Glutamatergic neuron (in vitro differentiated cells): ENCODE measurements around the gene TSSC4. TPM values are rescaled to one million over a fixed set of nuclear protein-coding genes. Genes with fewer than 3 reads are reported as not detected.
"Not testable (repeated sequence)": the region's sequence is repeated elsewhere in the genome, so short reads cannot be mapped to it uniquely, and the experiment has no call there.

Experiments used
- DNase-seq: peaks from one replicate; pipeline ENCODE4 v3.0.0; 2022
- H3K27ac Mint-ChIP-seq: one replicate; pipeline ENCODE4 v1.8.0; 2020; ENCODE audit warnings: mild to moderate bottlenecking, mixed read lengths, inconsistent platforms; ENCODE audit not compliant: unreplicated experiment
- H3K27me3 Mint-ChIP-seq: one replicate; pipeline ENCODE4 v1.8.0; 2020; ENCODE audit warnings: mild to moderate bottlenecking, moderate library complexity, mixed read lengths, inconsistent platforms; ENCODE audit not compliant: unreplicated experiment
- H3K36me3 Mint-ChIP-seq: one replicate; pipeline ENCODE4 v1.8.0; 2020; ENCODE audit warnings: mild to moderate bottlenecking, mixed read lengths, inconsistent platforms; ENCODE audit not compliant: unreplicated experiment
- H3K4me1 Mint-ChIP-seq: one replicate; pipeline ENCODE4 v1.8.0; 2020; ENCODE audit warnings: mild to moderate bottlenecking, low read depth, mixed read lengths, inconsistent platforms; ENCODE audit not compliant: unreplicated experiment
- H3K4me3 Mint-ChIP-seq: one replicate; pipeline ENCODE4 v1.8.0; 2020; ENCODE audit warnings: mild to moderate bottlenecking, mixed read lengths, inconsistent platforms; ENCODE audit not compliant: unreplicated experiment
- H3K9me3 Mint-ChIP-seq: one replicate; pipeline ENCODE4 v1.8.0; 2020; ENCODE audit warnings: mild to moderate bottlenecking, moderate library complexity, mixed read lengths, inconsistent platforms; ENCODE audit not compliant: unreplicated experiment
- total RNA-seq: library from RNA; stranded (reverse); fragmentation: NEBNext Ultra II Directional; extraction: Animal tissue kit (Norgen Biotek cat#: 25700); gene quantifications from one replicate; pipeline ENCODE4 v1.2.1, GENCODE V29; 2021; ENCODE audit not compliant: unreplicated experiment
- TF ChIP-seq, protein P1 (sequence below): fragments of 200-600 bp; sonication (generic); IDR thresholded peaks from one replicate; pipeline ENCODE4 v1.5.0; 2021; ENCODE audit not compliant: partially characterized antibody, unreplicated experiment

Gene TSSC4
- total RNA-seq, 1 donor from 2014 or later, result 49.7 TPM

DNA sequence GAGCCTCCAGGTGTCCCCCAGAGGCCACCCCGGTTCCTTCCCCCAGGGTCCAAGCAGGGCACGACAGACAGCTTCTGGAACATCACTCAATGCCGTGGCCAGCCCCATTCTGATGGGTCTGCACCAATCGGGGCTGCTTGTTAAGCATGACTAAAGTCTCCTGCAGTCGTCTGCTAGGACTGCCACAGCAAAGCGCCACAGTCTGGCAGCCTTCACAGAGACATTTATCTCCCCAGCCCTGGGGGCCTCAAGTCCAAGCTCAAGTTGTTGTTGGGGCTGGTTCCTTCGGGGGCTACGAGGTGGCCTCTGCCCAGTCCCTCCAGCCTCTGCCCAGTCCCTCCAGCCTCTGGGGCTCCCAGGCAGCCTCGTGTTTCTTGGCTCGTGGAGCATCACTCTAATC lies 37.4 kb upstream of the TSSC4 start:
- Mint-ChIP-seq H3K4me3 (no peak overlapping the region), H3K9me3 (peaks cover 5% of the 10 kb centered on the region), H3K36me3 (no peaks in the 10 kb centered on the region), H3K4me1 (peaks cover 3% of the 10 kb centered on the region), H3K27ac (no peak overlapping the region), H3K27me3 (peaks cover 11% of the 10 kb centered on the region)
- DNase-seq, result no peak
- TF ChIP-seq, protein P1, sequence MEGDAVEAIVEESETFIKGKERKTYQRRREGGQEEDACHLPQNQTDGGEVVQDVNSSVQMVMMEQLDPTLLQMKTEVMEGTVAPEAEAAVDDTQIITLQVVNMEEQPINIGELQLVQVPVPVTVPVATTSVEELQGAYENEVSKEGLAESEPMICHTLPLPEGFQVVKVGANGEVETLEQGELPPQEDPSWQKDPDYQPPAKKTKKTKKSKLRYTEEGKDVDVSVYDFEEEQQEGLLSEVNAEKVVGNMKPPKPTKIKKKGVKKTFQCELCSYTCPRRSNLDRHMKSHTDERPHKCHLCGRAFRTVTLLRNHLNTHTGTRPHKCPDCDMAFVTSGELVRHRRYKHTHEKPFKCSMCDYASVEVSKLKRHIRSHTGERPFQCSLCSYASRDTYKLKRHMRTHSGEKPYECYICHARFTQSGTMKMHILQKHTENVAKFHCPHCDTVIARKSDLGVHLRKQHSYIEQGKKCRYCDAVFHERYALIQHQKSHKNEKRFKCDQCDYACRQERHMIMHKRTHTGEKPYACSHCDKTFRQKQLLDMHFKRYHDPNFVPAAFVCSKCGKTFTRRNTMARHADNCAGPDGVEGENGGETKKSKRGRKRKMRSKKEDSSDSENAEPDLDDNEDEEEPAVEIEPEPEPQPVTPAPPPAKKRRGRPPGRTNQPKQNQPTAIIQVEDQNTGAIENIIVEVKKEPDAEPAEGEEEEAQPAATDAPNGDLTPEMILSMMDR, result no peak

DNA sequence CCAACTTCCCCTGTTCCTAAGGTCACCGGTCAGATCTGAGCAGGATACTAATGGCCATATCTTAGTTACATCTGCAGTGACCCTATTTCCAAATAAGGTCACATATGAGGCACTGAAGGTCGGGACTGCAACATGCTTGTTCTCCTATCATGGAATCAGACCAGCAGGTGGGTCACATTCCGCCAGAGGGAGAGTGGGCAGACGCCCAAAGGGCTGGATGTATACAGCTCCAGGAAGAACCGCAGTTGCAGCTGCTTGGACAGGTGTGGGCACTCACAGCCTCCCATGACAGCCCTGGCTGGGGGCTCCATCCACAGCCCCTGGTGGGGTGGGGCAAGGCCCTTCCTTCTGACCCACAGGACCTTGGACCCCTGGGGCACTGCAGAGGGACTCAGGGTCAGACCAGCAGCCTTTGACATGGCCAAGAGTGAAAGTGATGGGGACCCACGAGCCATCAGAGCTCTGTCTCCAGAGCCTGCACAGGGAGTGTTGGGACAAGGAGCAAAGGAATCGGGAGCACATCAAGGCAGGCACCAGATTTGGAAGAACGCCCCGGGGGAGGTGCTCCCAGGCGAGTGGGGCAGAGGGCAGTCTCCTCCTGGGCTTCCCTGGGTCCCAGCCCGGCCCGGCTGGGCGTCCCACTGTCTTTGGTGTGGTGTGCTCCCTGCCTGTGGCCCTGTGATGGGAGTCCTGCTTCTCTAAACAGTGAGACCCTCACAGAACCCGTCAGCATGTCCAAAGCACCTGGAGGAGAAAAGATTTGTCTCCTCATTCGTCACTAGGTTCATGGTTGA lies 36.8 kb upstream of the TSSC4 start:
- Mint-ChIP-seq H3K4me1 (peaks cover 3% of the 10 kb centered on the region), H3K4me3 (no peak overlapping the region), H3K27me3 (peaks cover 11% of the 10 kb centered on the region), H3K36me3 (no peaks in the 10 kb centered on the region), H3K27ac (no peak overlapping the region), H3K9me3 (peaks cover 2% of the 10 kb centered on the region)
- DNase-seq, result no peak
- TF ChIP-seq, protein P1, result no peak

DNA sequence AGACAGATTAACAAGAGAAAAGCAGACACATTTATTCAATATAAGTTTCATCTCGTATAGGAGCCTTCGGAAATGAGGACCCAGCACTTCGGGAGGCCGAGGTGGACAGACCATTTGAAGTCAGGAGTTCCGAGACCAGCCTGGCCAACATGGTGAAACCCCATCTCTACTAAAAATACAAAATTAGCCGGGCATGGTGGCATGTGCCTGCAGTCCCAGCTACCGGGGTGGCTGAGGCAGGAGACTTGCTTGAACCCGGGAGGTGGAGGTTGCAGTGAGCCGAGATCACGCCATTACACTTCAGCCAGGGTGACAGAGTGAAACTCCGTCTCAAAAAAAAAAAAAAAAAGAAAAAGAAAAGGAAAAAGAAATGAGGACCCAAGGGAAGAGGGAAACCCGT lies 36.2 kb upstream of the TSSC4 start:
- not testable (repeated sequence) for DNase-seq, H3K9me3 Mint-ChIP-seq, H3K27ac Mint-ChIP-seq, H3K36me3 Mint-ChIP-seq, H3K4me3 Mint-ChIP-seq, H3K4me1 Mint-ChIP-seq
- peaks cover 11% of the 10 kb centered on the region for H3K27me3 Mint-ChIP-seq

DNA sequence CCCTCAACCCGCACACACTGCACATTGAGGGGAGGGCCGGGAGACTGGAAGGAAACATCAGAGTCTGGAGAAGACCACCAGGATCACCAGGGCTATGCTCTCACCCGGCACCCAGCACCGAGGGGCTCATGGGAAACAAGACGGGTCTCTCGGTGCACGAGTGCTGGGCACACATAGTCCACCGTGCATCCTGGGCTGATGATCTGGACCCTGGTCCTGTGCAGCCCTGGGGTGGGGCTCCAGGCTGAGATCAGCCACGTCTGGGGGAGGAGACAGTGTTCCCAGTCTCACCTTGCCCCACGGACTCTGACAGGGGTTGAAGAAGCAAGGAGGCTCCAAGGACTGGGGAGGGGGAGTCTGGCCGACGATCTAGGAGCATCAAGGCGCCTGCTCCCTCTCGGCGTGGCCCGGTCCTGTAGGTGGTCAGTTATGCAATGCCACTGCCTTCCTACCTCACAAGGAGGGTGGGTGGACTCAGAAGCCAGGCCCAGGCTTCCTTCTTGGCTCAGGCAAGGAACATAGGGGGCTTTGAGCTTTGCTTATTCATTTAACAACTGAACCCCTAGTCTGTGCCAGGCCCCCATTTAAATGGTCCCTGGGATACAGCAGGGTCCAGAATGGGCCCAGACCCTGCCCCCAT lies 34.9 kb upstream of the TSSC4 start:
- H3K4me1 Mint-ChIP-seq, result peaks cover 3% of the 10 kb centered on the region
- no peak for DNase-seq
- H3K4me3 Mint-ChIP-seq, result no peak overlapping the region
- no peaks in the 10 kb centered on the region for H3K36me3 Mint-ChIP-seq
- TF ChIP-seq, protein P1, result no peak
- H3K27ac Mint-ChIP-seq, result no peak overlapping the region
- H3K9me3 Mint-ChIP-seq, result no peaks in the 10 kb centered on the region
- H3K27me3 Mint-ChIP-seq, result peaks cover 11% of the 10 kb centered on the region

DNA sequence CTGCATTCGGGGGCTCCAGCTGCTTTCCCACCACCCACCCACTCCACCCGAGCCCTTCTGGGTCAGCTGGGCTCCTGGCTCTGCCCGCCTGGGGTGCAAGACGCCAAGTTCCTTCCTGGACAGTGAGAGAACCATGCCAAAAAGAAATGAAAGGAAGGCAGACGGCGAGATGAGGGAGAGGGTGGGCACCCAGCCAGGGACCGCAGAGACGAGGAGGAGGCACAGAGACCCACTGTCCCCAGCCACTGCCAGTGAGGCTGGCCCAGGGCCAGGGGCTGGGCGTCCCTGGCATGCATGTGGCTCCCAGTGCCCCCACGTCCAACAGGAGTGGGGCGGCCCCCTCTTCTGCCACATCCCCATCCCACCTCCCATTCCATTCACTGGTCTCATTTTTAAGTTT lies 34.3 kb upstream of the TSSC4 start:
- no peak overlapping the region for H3K4me3 Mint-ChIP-seq
- DNase-seq, result no peak
- H3K36me3 Mint-ChIP-seq, result no peaks in the 10 kb centered on the region
- TF ChIP-seq, protein P1, result no peak
- peaks cover 11% of the 10 kb centered on the region for H3K27me3 Mint-ChIP-seq
- no peaks in the 10 kb centered on the region for H3K9me3 Mint-ChIP-seq
- no peak overlapping the region for H3K27ac Mint-ChIP-seq
- H3K4me1 Mint-ChIP-seq, result peaks cover 3% of the 10 kb centered on the region
